Neural cell (in vitro differentiated cells): ENCODE data around the gene SH3PXD2A.

Experiments used
- POLR2AphosphoS5 ChIP-seq: IDR thresholded peaks from 2 replicates; pipeline ENCODE4 v1.6.1; 2012
- RAD21 ChIP-seq: fragments of 450-650 bp; conservative IDR thresholded peaks from 2 replicates; pipeline ENCODE4 v1.6.1; 2014; ENCODE audit warnings: antibody characterized with exemption, mild to moderate bottlenecking, moderate library complexity
- TAF1 ChIP-seq: IDR thresholded peaks from 2 replicates; pipeline ENCODE4 v1.6.1; 2012; ENCODE audit warnings: low read depth
- TF ChIP-seq, protein P1 (sequence below): fragments of 450-650 bp; IDR thresholded peaks from 2 replicates; pipeline ENCODE4 v1.5.1; 2014; ENCODE audit warnings: antibody characterized with exemption, mild to moderate bottlenecking, moderate library complexity; ENCODE audit not compliant: poor library complexity, severe bottlenecking

DNA sequence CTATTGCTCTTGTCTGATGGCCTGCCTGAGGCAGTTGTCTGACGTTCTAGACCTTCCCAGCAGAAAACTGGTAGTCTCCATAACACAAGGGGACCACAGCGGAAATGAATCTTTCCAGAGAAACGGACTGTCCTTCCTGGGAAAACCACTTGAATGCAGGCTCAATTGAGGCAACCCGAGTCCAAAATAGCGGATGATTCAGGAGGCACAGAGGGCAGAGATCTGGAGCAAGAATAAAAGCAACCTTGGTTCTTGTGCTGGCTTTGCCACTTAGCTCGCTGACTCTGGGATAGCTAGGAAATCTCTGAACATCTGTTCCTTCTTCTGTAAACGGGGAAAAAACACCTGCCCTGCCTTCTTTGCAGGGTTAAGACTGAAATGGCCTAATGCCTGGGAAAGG, 183.0 kb downstream of the SH3PXD2A start:
- TF ChIP-seq, protein P1, sequence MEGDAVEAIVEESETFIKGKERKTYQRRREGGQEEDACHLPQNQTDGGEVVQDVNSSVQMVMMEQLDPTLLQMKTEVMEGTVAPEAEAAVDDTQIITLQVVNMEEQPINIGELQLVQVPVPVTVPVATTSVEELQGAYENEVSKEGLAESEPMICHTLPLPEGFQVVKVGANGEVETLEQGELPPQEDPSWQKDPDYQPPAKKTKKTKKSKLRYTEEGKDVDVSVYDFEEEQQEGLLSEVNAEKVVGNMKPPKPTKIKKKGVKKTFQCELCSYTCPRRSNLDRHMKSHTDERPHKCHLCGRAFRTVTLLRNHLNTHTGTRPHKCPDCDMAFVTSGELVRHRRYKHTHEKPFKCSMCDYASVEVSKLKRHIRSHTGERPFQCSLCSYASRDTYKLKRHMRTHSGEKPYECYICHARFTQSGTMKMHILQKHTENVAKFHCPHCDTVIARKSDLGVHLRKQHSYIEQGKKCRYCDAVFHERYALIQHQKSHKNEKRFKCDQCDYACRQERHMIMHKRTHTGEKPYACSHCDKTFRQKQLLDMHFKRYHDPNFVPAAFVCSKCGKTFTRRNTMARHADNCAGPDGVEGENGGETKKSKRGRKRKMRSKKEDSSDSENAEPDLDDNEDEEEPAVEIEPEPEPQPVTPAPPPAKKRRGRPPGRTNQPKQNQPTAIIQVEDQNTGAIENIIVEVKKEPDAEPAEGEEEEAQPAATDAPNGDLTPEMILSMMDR, result no peak
- TF ChIP-seq POLR2AphosphoS5 (no peak), RAD21 (no peak), TAF1 (no peak)
